HepG2 (cell line): Measurements from ENCODE around the gene TLK2. TPM values are rescaled to one million over a fixed set of nuclear protein-coding genes. Genes with fewer than 3 reads are reported as not detected.
"Not testable (repeated sequence)": the region's sequence is repeated elsewhere in the genome, so short reads cannot be mapped to it uniquely, and the experiment has no call there.

Experiments used
- ATAC-seq: fragments of 200-7000 bp; cut with Tn5 transposase; 3 replicates; pipeline ENCODE4 v1.9.1; 2020; ENCODE audit warnings: mild to moderate bottlenecking, moderate library complexity
- BruUV-seq: library from RNA; stranded (reverse); fragments of 400-500 nt; replicated peaks from 2 replicates; lab custom pipeline; 2021; lab: Mats Ljungman, UMichigan
- CTCF ChIA-PET: fragments of 300-600 bp; formaldehyde crosslinking; extraction: SDS; loops from one replicate; lab custom pipeline; 2021; ENCODE audit warnings: low total read pairs, inconsistent platforms, low intra/inter-chr PET ratio; lab: Yijun Ruan, JAX
- POLR2A ChIA-PET: fragments of 350-600 bp; sonication (Branson Sonifier 250); formaldehyde crosslinking; loops from one replicate; lab custom pipeline; 2020; ENCODE audit warnings: antibody characterized with exemption, inconsistent platforms; lab: Yijun Ruan, JAX
- DNase-seq: peaks from one replicate; pipeline ENCODE4 v3.0.0-alpha.2; 2015; ENCODE audit warnings: low spot score
- FAIRE-seq: peaks from 3 replicates; lab custom pipeline; 2011; peaks lifted over from hg19 to GRCh38; lab: Jason Lieb, UNC
- H2AFZ ChIP-seq: one replicate; pipeline ENCODE4 v1.6.1; 2011; ENCODE audit warnings: low read length, inconsistent platforms
- H3K27ac ChIP-seq: fragments of 300-600 bp; 3 replicates; pipeline ENCODE4 v1.8.0; 2011; ENCODE audit warnings: mixed run types, mild to moderate bottlenecking, mixed read lengths, low read length, inconsistent platforms; ENCODE audit not compliant: insufficient read depth; ENCODE audit errors: extremely low read length
- H3K27me3 ChIP-seq, 2 experiments: fragments of 200-600 bp in 1 of 2; 2 replicates in 1 of 2; 3 replicates in 1 of 2; pipeline versions ENCODE4 v1.6.0 to v1.8.0; 2011; ENCODE audit warnings: low read length in 2 of 2, mild to moderate bottlenecking in 2 of 2, moderate library complexity in 2 of 2, inconsistent platforms in 1 of 2; ENCODE audit not compliant: insufficient read depth in 2 of 2, control insufficient read depth in 1 of 2
- H3K36me3 ChIP-seq, 2 experiments: fragments of 200-600 bp in 1 of 2; replicated peaks in 1 of 2; 2 replicates in 1 of 2; 3 replicates in 1 of 2; pipeline versions ENCODE4 v1.5.1 to v1.8.0; 2011; ENCODE audit warnings: low read length in 2 of 2, inconsistent platforms in 1 of 2; ENCODE audit not compliant: insufficient read depth in 2 of 2, control insufficient read depth in 1 of 2
- H3K4me1 ChIP-seq: 2 replicates; pipeline ENCODE4 v1.5.1; 2012; ENCODE audit warnings: low read length, inconsistent platforms; ENCODE audit not compliant: insufficient read depth
- H3K4me2 ChIP-seq: 2 replicates; pipeline ENCODE4 v1.6.0; 2011; ENCODE audit warnings: low read depth, low read length, inconsistent platforms
- H3K4me3 ChIP-seq, 3 experiments: fragments of 200-600 bp in 1 of 3; sonication (generic), shearing (Covaris generic) in 1 of 3; replicated peaks in 1 of 3; 2 replicates each; pipeline ENCODE4 v1.5.1; 2011 to 2016; ENCODE audit warnings: low read length in 3 of 3, inconsistent platforms in 2 of 3, low read depth in 2 of 3, mild to moderate bottlenecking in 2 of 3, control low read depth in 1 of 3, mixed read lengths in 1 of 3; ENCODE audit not compliant: insufficient read depth in 1 of 3
- H3K79me2 ChIP-seq: one replicate; pipeline ENCODE4 v1.6.1; 2011; ENCODE audit warnings: low read length, inconsistent platforms; ENCODE audit not compliant: insufficient read depth
- H3K9ac ChIP-seq: 2 replicates; pipeline ENCODE4 v1.6.0; 2011; ENCODE audit warnings: mild to moderate bottlenecking, low read depth, low read length, inconsistent platforms; ENCODE audit not compliant: insufficient read depth
- H3K9me3 ChIP-seq: 2 replicates; pipeline ENCODE4 v1.5.1; 2012; ENCODE audit warnings: mild to moderate bottlenecking, low read length
- H4K20me1 ChIP-seq: 2 replicates; pipeline ENCODE4 v1.6.0; 2011; ENCODE audit warnings: inconsistent platforms, mild to moderate bottlenecking, low read length, moderate library complexity; ENCODE audit not compliant: insufficient read depth
- ATF2 ChIP-seq: sonication (generic); formaldehyde crosslinking; IDR thresholded peaks from 2 replicates; pipeline ENCODE4 v1.4.0; 2020; ENCODE audit warnings: missing genetic modification reagents
- ATF7 ChIP-seq, 2 experiments: fragments of 450-650 bp in 1 of 2; sonication (generic) in 1 of 2; formaldehyde crosslinking in 1 of 2; IDR thresholded peaks; 2 replicates each; pipeline versions ENCODE4 v1.4.0 to v1.6.1; 2016 to 2020; ENCODE audit warnings: antibody characterized with exemption in 1 of 2, mild to moderate bottlenecking in 1 of 2, missing genetic modification reagents in 1 of 2
- CEBPG ChIP-seq: IDR thresholded peaks from 2 replicates; pipeline ENCODE4 v1.6.1; 2016
- ELF3 ChIP-seq: IDR thresholded peaks from 2 replicates; pipeline ENCODE4 v1.6.1; 2016; ENCODE audit warnings: missing genetic modification reagents, missing compliant biosample characterization
- ESRRA ChIP-seq: sonication (generic); formaldehyde crosslinking; IDR thresholded peaks from 2 replicates; pipeline ENCODE4 v1.5.1; 2020; ENCODE audit warnings: mild to moderate bottlenecking, low read depth, missing genetic modification reagents
- JUN ChIP-seq: sonication (generic); formaldehyde crosslinking; IDR thresholded peaks from 2 replicates; pipeline ENCODE4 v1.4.0; 2020; ENCODE audit warnings: mild to moderate bottlenecking, missing genetic modification reagents
- KAT8 ChIP-seq: IDR thresholded peaks from 2 replicates; pipeline ENCODE4 v1.6.1; 2016; ENCODE audit warnings: missing genetic modification reagents, missing compliant biosample characterization
- KDM1A ChIP-seq: IDR thresholded peaks from 2 replicates; pipeline ENCODE4 v1.6.1; 2016; ENCODE audit warnings: missing compliant biosample characterization
- SMYD3 ChIP-seq: sonication (generic); formaldehyde crosslinking; IDR thresholded peaks from 2 replicates; pipeline ENCODE4 v1.8.1; 2023; ENCODE audit warnings: mild to moderate bottlenecking, missing genetic modification reagents
- ZFX ChIP-seq: sonication (generic); formaldehyde crosslinking; IDR thresholded peaks from 2 replicates; pipeline ENCODE4 v1.4.0; 2020; ENCODE audit warnings: mild to moderate bottlenecking, low read depth, missing genetic modification reagents, moderate library complexity
- ZNF614 ChIP-seq: IDR thresholded peaks from 2 replicates; pipeline ENCODE4 v1.6.1; 2018; ENCODE audit warnings: missing biosample characterization, missing genetic modification reagents, inconsistent platforms, borderline replicate concordance
- WGBS: methylation state at CpG from one replicate; pipeline ENCODE4 v1.1.6; 2017; ENCODE audit warnings: low lambda C conversion rate; 5-methylcytosine and 5-hydroxymethylcytosine counted together
- in situ Hi-C: cut with HindIII; loops from 2 replicates; pipeline ENCODE4 v1.10.0; 2017; ENCODE audit warnings: low pct_unique_long_range_greater_than_20kb; ENCODE audit not compliant: extremely low pct_ligation_motif_present
- intact Hi-C: fragments of 100-400 bp; cut with micrococcal nuclease; formaldehyde crosslinking; loops from one replicate; pipeline ENCODE4 v1.10.0; 2022; ENCODE audit not compliant: unreplicated experiment
- polyA plus RNA-seq, 8 experiments: library from polyadenylated mRNA; depleted of rRNA in 3 of 8; stranded (reverse) in 7 of 8; unstranded in 1 of 8; fragments of >200 nt; fragmentation: Illumina TruSeq in 4 of 8; extraction: Trizol in 4 of 8; gene quantifications; 2 replicates each; pipeline versions ENCODE4 v1.2.1 to v1.2.3, GENCODE V29; 2011 to 2016; ENCODE audit warnings: low read depth in 4 of 8, missing spikeins in 1 of 8, mixed read lengths in 1 of 8; ENCODE audit not compliant: insufficient read depth in 1 of 8
- total RNA-seq, 5 experiments: library from RNA; depleted of rRNA; stranded (reverse); fragments of >200 nt; fragmentation: Illumina TruSeq; extraction: Trizol; gene quantifications; 2 replicates each; pipeline ENCODE4 v1.2.3, GENCODE V29; 2016; ENCODE audit warnings: low read depth in 1 of 5
- TF ChIP-seq, protein P1 (sequence below): sonication (generic); formaldehyde crosslinking; IDR thresholded peaks from 2 replicates; pipeline ENCODE4 v1.4.0; 2020; ENCODE audit warnings: missing genetic modification reagents, borderline replicate concordance
- TF ChIP-seq, protein P2 (sequence below): sonication (generic); formaldehyde crosslinking; IDR thresholded peaks from 2 replicates; pipeline ENCODE4 v1.4.0; 2020; ENCODE audit warnings: missing genetic modification reagents, borderline replicate concordance
- TF ChIP-seq, protein P3 (sequence below): sonication (generic); formaldehyde crosslinking; IDR thresholded peaks from 2 replicates; pipeline ENCODE4 v1.5.0; 2020; ENCODE audit warnings: mild to moderate bottlenecking, missing genetic modification reagents, borderline replicate concordance

The TLK2 gene
- total and polyA plus RNA-seq, 2 of the 13 experiments (the other 11 are each of a cell fraction or from before 2014, with no cell fraction given) = 58.7 to 60.8 TPM

- Histone ChIP-seq H3K36me3 (peaks cover 3 to 28% of the 10 kb centered on the region in 2 experiments; a peak in 4 of 5 replicates), H3K9ac (peak overlapping the region; percentile 44), H3K4me2 (peak overlapping the region; percentile 51), H3K4me1 (peaks cover 44% of the 10 kb centered on the region), H3K79me2 (peaks cover 11% of the 10 kb centered on the region), H3K27ac (peak overlapping the region; percentile 89)
- ATAC-seq (peak; percentile 96), DNase-seq (peak; percentile 95), FAIRE-seq (peak; percentile 73)
- WGBS = 6% methylated on average over 4 of the region's 4 CpGs
- H3K4me3 ChIP-seq; in situ Hi-C loops; H4K20me1 ChIP-seq; CTCF ChIA-PET; BruUV-seq; H2AFZ ChIP-seq; H3K27me3 ChIP-seq; intact Hi-C loops; H3K9me3 ChIP-seq; TF ChIP-seq ATF7 (CRISPR knock-in tag; IDR thresholded peaks at IDR 0.05): not testable (repeated sequence)
- POLR2A ChIA-PET = interaction anchor here (0.9 kb wide), 1 partner anchor 12 kb away, joined by 4 read pairs; no protein-coding TSS in a partner anchor
- TF ChIP-seq ATF7 (IDR thresholded peaks at IDR 0.05) (peak; percentile 31; the same call in 1 of the 2 replicates), ESRRA (peak; percentile 77; the same call in 1 of the 2 replicates), ZNF614 (CRISPR knock-in tag) (peak; percentile 88), ATF2 (peak; percentile 66; the same call in 1 of the 2 replicates), CEBPG (peak; percentile 29; the same call in 1 of the 2 replicates), ELF3 (peak; percentile 40; the same call in 1 of the 2 replicates), ZFX (CRISPR knock-in tag) (peak; percentile 66), JUN (CRISPR knock-in tag) (peak; percentile 55; the same call in 1 of the 2 replicates), KAT8 (CRISPR knock-in tag) (peak; percentile 29; the same call in 1 of the 2 replicates), SMYD3 (CRISPR knock-in tag) (0 out of 2 replicates have a peak, but pooled peaks have one; percentile 56), KDM1A (peak; percentile 79)
- TF ChIP-seq, protein P1, sequence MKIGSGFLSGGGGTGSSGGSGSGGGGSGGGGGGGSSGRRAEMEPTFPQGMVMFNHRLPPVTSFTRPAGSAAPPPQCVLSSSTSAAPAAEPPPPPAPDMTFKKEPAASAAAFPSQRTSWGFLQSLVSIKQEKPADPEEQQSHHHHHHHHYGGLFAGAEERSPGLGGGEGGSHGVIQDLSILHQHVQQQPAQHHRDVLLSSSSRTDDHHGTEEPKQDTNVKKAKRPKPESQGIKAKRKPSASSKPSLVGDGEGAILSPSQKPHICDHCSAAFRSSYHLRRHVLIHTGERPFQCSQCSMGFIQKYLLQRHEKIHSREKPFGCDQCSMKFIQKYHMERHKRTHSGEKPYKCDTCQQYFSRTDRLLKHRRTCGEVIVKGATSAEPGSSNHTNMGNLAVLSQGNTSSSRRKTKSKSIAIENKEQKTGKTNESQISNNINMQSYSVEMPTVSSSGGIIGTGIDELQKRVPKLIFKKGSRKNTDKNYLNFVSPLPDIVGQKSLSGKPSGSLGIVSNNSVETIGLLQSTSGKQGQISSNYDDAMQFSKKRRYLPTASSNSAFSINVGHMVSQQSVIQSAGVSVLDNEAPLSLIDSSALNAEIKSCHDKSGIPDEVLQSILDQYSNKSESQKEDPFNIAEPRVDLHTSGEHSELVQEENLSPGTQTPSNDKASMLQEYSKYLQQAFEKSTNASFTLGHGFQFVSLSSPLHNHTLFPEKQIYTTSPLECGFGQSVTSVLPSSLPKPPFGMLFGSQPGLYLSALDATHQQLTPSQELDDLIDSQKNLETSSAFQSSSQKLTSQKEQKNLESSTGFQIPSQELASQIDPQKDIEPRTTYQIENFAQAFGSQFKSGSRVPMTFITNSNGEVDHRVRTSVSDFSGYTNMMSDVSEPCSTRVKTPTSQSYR (CRISPR knock-in tag) = peak; percentile 91
- TF ChIP-seq, protein P2, sequence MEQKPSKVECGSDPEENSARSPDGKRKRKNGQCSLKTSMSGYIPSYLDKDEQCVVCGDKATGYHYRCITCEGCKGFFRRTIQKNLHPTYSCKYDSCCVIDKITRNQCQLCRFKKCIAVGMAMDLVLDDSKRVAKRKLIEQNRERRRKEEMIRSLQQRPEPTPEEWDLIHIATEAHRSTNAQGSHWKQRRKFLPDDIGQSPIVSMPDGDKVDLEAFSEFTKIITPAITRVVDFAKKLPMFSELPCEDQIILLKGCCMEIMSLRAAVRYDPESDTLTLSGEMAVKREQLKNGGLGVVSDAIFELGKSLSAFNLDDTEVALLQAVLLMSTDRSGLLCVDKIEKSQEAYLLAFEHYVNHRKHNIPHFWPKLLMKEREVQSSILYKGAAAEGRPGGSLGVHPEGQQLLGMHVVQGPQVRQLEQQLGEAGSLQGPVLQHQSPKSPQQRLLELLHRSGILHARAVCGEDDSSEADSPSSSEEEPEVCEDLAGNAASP (CRISPR knock-in tag) = peak; percentile 87; the same call in 1 of the 2 replicates
- TF ChIP-seq, protein P3, sequence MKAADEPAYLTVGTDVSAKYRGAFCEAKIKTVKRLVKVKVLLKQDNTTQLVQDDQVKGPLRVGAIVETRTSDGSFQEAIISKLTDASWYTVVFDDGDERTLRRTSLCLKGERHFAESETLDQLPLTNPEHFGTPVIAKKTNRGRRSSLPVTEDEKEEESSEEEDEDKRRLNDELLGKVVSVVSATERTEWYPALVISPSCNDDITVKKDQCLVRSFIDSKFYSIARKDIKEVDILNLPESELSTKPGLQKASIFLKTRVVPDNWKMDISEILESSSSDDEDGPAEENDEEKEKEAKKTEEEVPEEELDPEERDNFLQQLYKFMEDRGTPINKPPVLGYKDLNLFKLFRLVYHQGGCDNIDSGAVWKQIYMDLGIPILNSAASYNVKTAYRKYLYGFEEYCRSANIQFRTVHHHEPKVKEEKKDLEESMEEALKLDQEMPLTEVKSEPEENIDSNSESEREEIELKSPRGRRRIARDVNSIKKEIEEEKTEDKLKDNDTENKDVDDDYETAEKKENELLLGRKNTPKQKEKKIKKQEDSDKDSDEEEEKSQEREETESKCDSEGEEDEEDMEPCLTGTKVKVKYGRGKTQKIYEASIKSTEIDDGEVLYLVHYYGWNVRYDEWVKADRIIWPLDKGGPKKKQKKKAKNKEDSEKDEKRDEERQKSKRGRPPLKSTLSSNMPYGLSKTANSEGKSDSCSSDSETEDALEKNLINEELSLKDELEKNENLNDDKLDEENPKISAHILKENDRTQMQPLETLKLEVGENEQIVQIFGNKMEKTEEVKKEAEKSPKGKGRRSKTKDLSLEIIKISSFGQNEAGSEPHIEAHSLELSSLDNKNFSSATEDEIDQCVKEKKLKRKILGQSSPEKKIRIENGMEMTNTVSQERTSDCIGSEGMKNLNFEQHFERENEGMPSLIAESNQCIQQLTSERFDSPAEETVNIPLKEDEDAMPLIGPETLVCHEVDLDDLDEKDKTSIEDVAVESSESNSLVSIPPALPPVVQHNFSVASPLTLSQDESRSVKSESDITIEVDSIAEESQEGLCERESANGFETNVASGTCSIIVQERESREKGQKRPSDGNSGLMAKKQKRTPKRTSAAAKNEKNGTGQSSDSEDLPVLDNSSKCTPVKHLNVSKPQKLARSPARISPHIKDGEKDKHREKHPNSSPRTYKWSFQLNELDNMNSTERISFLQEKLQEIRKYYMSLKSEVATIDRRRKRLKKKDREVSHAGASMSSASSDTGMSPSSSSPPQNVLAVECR (CRISPR knock-in tag) = peak; percentile 51; the same call in 1 of the 2 replicates
Measured at GRCh38 chr17:62541073-62541472, 62.4 kb downstream of the TLK2 start.
